Glomerular visceral epithelial cell (primary cell): ENCODE results near the gene PATJ.
"Not testable (repeated sequence)": the region's sequence is repeated elsewhere in the genome, so short reads cannot be mapped to it uniquely, and the experiment has no call there.

Source experiments
- DNase-seq: peaks from one replicate; pipeline ENCODE4 v3.0.0-alpha.2; 2016; ENCODE audit errors: extremely low spot score

PATJ gene

DNA sequence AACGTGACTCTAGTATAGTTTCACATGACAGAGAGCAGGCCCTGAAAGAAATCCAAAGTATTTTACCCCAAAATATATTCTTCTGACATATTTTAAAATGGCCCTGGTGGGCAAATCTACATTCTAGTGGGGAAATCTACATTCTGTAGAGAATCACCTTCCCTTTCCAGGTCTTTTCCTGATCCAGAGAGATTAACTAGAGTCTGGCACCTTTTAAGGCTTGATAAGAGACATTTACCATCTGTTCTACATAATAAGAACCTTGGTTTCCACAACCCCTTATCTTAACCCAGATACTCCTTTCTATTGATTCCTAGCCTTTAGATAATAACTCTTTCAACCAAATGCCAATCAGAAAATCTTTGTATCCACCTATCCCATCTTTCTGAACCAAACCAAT is 435.3 kb downstream of the PATJ start:
- no peak for DNase-seq

DNA sequence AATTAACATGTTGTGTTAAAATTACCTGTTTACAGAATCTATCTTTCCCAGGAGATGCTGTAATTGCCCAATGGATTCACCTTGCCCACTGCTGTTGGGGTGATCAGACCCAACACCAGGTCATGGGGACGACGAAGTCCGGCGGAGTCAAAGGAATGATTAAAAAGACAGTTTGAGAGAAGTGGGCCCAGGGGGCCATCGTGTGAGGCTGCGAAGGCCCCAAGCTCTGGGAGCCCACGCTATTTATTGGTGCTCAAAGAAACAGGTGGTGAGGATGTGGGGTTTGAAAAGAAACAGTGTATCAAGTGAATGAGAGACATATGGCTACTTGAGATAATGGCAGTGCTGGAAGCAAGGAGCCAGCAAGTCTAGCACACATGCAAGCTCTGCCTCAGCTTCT is 436.1 kb downstream of the PATJ start:
- DNase-seq, result no peak

GRCh38 chr1:62180054-62180453 is 437.8 kb downstream of the PATJ start:
- not testable (repeated sequence) for DNase-seq

DNA sequence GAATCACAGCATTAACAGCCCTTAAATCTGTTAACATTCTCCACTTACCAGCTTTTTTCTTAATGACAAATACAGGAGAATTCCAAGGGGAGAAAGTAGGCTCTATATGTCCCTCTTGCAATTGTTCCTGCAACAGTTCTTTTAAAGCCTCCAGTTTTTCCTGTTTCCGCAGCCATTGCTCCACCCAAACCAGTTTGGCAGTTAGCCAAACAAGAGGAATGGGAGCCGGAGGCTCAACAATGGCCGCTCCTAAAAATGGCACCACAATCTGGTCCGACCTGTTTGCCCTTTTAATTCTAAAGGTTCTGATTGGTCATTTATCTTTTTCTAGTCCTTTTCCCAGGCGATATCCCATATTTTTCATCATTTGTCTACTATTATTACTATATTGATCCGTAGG is 438.4 kb downstream of the PATJ start:
- no peak for DNase-seq

GRCh38 chr1:62181532-62181931 is 439.3 kb downstream of the PATJ start:
- DNase-seq, result no peak

- not testable (repeated sequence) for DNase-seq
Observed at GRCh38 chr1:62182157-62182556, 439.9 kb downstream of the PATJ start.

- DNase-seq, result not testable (repeated sequence)
Observed at GRCh38 chr1:62183164-62184020, 441.1 kb downstream of the PATJ start.

DNA sequence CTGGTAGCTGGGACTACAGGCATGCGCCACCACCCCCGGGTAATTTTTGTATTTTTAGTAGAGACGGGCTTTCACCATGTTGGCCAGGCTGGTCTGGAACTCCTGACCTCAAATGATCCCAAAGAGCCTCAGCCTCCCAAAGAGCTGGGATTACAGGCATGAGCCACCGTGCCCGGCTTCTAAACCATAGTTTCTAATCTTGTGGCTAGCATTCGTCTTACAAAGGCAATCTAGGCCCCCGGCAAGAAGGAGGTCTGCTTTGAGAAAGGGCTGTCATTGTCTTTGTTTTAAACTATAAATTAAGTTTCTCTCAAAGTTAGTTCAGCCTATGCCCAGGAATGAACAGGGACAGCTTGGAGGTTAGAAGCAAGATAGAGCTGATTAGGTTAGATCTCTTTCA is 442.1 kb downstream of the PATJ start:
- no peak for DNase-seq

DNA sequence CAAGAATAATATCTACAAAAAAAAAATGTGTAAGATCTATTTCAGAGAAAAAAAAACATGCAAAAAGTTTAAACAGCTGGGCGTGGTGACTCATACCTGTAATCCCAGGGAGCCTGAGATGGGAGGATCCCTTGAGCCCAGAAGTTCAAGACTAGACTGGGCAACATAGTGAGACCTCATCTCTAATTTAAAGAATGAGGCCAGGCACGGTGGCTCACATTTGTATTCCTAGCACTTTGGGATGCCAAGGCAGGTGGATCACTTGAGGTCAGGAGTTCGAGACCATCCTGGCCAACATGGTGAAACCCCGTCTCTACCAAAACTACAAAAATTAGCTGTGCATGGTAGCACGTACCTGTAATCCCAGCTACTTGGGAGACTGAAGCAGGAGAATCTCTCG is 443.0 kb downstream of the PATJ start:
- DNase-seq, result not testable (repeated sequence)

DNA sequence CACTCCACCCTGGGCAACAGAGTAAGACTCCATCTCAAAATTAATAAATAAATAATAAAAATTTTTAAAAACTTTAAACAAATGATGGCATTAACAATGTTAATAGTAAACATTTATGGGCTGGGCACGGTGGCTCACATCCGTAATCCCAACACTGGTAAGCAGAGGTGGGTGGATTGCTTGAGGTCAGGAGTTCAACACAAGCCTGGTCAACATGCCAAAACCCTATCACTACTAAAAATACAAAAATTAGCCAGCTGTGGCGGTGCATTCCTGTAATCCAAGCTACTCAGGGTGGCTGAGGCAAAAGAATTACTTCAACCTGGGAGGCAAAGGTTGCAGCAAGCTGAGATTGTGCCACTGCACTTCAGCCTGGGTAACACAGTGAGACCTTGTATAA is 443.4 kb downstream of the PATJ start:
- no peak for DNase-seq

GRCh38 chr1:62187548-62187947 is 445.3 kb downstream of the PATJ start:
- no peak for DNase-seq

- no peak for DNase-seq
Observed at GRCh38 chr1:62188111-62188510, 445.8 kb downstream of the PATJ start.

- no peak for DNase-seq
Observed at GRCh38 chr1:62194651-62195544, 452.6 kb downstream of the PATJ start, which contains the start of gene L1TD1. TSS of gene L1TD1 (plus strand) at chr1:62194849. CDS start at chr1:62206629, 11,780 bp downstream.

DNA sequence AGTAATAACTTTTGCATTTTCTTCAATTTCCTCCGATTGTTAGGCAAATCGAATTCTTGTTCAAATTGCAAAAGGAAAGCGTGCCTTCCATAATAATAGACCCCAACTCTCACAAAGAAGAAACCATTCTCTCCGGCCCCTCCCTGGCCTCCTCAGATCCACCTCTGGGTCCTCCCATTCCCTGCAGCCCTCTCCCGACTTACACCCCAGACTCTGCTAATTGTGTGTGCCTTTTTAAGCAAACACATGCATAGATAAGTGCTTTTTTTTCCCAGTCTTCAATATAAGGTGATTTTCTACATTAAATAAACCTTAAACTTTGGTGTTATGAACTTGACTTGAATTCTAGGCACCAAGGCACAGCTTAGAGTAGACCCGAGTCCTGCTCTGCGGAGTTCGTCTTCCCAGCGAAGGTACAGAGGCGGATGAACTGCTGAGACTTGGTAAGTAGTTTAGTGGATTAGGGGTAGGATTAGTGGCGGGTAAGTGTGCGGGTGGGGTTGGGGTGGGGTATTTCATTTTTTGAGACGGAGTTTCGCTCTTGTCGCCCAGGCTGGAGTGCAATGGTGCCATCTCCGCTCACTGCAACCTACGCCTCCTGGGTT is 453.9 kb downstream of the PATJ start:
- no peak for DNase-seq

DNA sequence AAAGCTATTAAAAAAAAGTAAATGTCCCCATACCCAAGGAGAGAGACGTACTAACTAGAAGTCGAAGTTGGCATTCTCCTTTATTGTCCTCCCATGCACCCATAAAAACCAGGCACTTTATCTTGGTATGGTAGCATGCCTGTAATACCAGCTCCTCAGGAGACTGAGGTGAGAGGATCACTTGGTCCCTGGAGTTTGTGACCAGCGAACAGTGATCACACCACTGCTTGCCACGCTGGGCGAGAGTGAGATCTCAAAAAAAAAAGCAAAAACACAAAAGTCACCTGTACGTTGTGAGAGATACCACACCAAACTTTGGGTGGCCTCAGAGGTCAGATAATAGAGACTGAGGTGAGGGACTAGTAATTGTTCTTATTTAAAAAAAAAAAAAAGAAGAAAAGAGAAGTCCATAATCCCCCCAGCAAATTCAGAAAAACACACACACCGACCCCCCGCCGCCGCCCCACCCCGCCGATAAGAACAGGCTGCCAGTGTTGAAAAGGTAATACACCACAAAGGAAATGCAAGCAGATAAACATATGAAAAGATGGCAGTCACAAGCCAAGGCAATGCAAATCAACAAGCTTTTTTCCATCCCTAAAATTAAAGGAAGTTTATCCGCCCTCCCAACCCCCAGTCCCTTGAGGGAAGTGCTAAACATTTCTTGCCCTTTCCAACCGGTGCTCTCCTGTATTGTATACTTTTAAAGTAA is 455.9 kb downstream of the PATJ start:
- DNase-seq, result no peak

DNA sequence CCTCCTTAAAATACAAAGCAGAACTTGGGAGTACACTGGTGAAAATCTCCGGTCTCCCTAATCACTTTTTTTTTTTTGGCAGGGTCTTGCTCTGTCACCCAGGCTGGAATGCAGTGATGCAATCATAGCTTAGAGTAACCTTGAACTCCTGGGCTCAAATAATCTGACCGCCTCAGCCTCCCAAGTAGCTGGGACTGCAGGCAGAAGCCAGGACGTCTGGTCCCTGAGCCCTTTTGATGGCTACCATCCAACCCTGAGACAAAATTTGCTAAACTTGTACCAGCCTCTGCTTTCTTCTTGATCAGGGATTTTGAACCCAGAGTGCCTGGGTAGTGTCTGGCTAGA is 456.5 kb downstream of the PATJ start:
- DNase-seq, result no peak

DNA sequence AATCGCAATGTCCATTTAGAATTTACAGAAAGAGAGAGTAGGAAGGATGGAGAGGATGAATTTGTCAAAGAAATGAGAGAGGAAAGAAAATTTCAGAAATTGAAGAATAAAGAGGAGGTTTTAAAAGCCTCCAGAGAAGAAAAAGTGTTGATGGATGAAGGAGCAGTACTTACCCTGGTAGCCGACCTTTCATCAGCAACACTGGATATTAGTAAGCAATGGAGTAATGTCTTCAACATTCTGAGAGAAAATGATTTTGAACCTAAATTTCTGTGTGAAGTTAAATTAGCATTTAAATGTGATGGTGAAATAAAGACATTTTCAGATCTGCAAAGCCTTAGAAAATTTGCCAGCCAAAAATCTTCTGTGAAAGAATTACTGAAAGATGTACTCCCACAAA is 464.9 kb downstream of the PATJ start:
- DNase-seq, result no peak

- DNase-seq, result no peak
Observed at GRCh38 chr1:62208087-62208486, 465.8 kb downstream of the PATJ start.

GRCh38 chr1:62208970-62209369 is 466.7 kb downstream of the PATJ start:
- DNase-seq, result no peak

- no peak for DNase-seq
Observed at GRCh38 chr1:62209931-62210595, 467.8 kb downstream of the PATJ start.

DNA sequence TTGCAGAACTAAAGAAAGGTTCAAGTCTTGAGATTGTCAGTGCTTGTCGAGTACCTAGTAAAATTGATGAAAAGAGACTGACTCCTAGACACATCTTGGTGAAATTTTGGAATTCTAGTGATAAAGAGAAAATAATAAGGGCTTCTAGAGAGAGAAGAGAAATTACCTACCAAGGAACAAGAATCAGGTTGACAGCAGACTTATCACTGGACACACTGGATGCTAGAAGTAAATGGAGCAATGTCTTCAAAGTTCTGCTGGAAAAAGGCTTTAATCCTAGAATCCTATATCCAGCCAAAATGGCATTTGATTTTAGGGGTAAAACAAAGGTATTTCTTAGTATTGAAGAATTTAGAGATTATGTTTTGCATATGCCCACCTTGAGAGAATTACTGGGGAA is 468.7 kb downstream of the PATJ start:
- DNase-seq, result no peak
